Measurements from ENCODE around the gene ZDHHC17.
"Not testable (repeated sequence)": the region's sequence is repeated elsewhere in the genome, so short reads cannot be mapped to it uniquely, and the experiment has no call there.

Gene ZDHHC17, protein sequence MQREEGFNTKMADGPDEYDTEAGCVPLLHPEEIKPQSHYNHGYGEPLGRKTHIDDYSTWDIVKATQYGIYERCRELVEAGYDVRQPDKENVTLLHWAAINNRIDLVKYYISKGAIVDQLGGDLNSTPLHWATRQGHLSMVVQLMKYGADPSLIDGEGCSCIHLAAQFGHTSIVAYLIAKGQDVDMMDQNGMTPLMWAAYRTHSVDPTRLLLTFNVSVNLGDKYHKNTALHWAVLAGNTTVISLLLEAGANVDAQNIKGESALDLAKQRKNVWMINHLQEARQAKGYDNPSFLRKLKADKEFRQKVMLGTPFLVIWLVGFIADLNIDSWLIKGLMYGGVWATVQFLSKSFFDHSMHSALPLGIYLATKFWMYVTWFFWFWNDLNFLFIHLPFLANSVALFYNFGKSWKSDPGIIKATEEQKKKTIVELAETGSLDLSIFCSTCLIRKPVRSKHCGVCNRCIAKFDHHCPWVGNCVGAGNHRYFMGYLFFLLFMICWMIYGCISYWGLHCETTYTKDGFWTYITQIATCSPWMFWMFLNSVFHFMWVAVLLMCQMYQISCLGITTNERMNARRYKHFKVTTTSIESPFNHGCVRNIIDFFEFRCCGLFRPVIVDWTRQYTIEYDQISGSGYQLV

DNA sequence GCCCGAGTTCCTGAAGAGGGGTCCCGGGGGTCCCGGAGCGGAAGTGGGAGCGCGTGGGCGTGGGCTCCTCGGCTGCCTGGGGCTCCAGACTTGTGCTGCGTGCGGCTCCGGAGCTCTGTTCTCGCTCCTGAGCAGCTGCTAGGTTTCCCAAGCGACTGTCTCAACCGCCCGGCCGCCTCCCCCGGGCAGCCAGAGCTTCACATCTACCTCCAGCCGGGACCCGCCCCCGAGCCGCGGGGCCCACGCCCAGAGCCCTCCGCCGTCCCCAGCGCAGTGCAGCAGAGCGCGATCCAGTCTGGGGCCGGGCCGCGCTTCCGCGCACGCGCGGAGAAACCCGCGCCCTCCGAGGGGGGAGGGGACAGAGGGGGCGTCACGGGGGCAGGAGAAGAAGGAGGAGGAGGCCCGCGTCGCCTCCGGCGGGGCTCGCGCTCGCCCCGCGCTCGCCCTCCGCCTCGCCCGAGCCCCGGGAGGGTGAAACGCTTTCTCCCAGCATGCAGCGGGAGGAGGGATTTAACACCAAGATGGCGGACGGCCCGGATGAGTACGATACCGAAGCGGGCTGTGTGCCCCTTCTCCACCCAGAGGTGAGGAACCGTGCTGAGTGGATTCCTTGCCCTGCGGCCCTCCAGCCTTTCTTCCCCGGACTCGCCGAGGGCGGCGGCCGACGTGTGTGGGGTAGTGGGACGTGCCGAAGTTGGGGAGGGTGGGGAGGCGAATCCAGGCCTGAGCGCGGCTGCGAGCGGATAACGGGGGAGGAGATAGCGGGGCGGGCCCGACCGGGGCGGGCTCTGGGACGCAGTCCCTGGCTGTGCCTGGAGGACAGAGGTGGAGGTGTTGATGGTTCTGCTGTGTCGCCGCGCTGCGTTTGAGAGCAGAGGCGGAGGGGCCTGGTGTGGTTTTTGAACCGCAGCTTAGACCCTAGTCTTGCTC, at the start of gene ZDHHC17:
Gene ZDHHC17 (plus strand): TSS at position 370 of the 930 bp plus-strand sequence. CDS start 122 bp downstream, at position 492.
- peak; percentile 96 for DNase-seq (ENCODE audit: low spot score)

DNA sequence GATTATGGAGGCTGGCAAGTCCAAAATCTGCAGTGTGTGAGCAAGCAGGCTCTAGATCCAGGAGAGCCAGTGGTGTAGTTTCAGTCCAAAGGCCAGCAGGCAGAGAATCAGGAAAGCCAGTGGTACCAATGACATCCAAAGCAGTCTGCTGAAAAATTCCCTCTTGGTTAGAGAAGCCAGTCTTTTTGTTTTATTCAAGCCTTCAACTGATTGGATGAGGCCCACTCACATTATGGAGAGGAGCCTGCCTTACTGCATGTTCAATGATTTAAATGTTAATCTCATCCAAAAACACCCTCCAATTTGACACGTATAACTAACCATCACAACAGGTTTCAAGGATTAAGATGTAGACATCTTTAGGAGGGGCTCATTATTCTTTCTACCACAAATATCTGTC, 49.5 kb upstream of the ZDHHC17 start:
- DNase-seq (ENCODE audit: low spot score), result no peak

DNA sequence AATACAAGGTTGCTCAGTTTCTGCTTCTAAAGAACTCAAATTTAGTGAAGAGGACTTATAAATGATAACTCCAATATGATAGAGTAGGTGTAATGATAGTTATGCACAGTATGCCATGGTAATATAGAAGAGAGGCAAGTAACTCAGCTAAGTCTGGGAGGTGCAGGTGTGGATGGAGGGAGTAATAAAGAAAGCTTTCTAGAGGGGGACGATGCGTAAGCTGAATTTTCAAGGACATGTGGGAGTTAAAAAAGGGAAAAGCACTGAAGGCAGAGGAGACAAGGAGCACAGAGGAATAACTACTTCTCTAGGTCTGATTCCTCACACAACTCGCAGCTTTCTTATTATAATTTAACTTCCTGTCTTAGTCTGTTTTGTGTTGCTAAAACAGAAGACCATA, 49.1 kb upstream of the ZDHHC17 start:
- DNase-seq (ENCODE audit: low spot score), result no peak

DNA sequence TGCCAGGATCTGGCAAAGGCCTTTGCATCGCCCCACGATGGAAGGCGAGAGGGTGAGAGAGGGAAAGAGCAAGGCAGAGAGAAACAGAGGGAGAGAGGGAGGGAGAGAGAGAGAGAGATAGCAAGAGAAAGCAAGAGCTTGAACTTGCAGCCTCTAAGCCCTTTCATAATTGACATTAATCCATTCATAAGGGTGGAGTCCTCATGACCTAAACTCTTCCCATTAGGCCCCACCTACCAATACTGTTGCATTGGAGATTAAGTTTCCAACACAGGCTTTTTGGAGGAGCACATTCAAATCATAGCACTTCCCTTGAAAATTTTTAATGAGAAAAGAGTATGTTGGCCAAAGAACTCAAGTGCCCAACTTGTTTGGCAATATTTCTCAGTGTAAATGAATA, 48.6 kb upstream of the ZDHHC17 start:
- DNase-seq (ENCODE audit: low spot score), result no peak

DNA sequence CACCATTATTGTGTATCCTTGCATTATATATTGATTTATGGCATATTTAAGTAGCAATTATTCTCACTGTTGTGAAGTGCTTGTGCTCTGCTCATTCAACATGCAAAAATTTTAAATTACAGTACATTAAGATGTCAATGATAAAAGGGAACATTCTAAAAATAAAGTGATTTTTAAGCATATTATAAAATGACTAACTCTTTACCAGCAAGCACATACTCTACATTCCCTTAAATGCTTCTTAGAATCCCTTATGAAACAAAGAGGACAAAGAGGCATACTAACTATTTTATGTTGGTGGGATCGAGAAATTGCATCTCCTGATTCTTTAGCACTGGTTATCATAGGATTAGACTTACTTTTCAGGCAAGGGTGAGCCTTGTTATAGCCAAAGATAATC, 46.6 kb upstream of the ZDHHC17 start:
- no peak for DNase-seq (ENCODE audit: low spot score)

DNA sequence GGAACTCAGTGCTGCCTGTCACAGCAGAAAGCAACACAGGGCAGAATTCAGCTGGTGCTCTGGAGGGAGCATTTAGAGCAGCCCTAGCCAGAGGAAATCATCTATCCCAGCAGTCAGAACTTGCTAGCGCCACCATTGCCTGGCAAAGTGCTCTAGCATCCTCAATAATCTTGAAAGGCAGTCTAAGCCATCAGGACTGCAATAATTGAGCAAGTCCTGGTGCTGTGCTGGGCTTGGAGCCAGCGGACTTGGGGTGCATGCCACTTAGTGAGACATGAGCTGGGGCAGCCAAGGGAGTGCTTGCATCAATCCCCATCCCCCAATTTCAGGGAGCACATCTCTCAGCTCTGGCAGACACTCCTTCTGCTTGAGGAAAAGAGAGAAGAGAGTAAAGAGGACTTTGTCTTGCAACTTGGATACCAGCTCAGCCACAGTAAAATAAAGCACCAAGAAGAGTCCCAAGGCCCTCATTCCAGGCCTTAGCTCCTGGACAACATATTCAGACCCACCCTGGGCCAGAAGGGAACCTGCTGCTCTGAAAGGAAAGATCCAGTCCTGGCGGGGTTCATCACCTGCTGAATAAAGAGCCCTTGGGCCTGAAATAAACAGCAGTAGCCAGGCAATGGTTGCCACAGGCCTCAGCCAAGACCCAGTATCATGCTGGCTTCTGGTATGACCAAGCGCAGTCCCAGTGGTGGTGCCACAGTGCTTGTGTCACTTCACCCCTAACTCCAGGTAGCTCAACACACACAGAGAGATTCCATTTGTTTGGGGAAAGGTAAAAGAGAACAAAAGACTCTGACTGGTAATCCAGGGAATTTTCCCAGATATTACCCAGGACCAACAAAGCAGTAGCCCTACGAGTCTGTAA, 44.5 kb upstream of the ZDHHC17 start:
- no peak for DNase-seq (ENCODE audit: low spot score)

DNA sequence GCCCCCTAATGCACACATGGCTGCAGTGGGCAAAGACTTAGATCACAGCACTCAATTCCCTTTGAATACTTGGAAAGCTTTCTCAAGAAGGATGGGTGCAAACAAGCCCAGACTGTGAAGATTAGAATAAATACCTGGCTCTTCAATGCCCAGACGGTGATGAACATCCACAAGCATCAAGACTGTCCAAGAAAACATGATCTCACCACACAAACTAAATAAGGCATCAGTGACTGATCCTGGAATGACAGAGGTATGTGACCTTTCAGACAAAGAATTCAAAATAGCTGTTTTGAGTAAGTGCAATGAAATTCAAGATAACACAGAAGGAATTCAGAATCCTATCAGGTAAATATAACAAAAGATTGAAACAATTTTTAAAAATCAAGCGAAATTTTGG, 43.8 kb upstream of the ZDHHC17 start:
- DNase-seq (ENCODE audit: low spot score), result no peak

DNA sequence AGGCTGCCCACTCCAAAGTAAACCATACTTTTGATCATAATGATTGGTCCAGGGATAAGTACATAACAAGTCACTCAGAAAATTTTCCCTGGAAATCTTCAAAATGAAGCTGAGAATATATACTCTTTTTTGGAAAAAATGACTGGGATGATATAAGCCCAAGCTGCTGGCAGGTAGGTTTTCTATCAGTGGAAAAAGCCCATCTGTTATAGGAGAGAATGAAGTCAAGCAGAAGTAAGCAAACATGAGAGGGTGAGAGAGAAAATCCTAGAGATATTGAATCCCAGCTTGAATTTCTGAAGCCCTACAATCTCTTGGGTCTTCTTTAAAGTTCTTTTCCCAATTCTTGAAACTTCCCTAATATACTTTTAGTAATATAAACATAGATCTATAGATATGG, 37.3 kb upstream of the ZDHHC17 start:
- no peak for DNase-seq (ENCODE audit: low spot score)

DNA sequence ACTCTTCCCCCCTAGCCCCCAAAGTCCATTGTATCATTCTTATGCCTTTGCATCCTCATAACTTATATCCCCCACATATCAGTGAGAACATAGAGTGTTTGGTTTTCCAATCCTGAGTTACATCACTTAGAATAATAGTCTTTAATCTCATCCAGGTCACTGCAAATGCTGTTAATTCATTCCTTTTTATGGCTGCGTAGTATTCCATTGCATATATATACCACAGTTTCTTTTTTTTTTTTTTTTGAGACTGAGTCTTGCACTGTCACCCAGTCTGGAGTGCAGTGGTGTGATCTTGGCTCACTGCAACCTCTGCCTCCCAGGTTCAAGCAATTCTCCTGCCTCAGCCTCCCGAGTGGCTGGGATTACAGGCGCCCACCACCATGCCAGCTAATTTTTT, 31.7 kb upstream of the ZDHHC17 start:
- DNase-seq (ENCODE audit: low spot score), result not testable (repeated sequence)

DNA sequence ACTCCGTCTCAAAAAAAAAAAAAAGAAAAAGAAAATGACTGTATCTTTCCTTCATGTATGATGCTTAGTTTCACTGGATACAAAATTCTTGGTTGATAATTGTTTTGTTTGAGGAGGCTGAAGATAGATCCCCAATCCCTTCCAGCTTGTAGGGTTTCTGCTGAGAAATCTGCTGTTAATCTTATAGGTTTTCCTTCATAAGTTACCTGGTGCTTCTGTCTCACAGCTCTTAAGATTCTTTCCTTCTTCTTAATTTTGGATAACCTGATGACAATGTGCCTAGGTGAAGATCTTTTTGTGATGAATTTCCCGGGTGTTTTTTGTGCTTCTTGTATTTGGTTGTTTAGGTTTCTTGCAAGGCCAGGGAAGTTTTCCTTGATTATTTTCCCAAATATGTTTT, 26.2 kb upstream of the ZDHHC17 start:
- DNase-seq (ENCODE audit: low spot score), result not testable (repeated sequence)

DNA sequence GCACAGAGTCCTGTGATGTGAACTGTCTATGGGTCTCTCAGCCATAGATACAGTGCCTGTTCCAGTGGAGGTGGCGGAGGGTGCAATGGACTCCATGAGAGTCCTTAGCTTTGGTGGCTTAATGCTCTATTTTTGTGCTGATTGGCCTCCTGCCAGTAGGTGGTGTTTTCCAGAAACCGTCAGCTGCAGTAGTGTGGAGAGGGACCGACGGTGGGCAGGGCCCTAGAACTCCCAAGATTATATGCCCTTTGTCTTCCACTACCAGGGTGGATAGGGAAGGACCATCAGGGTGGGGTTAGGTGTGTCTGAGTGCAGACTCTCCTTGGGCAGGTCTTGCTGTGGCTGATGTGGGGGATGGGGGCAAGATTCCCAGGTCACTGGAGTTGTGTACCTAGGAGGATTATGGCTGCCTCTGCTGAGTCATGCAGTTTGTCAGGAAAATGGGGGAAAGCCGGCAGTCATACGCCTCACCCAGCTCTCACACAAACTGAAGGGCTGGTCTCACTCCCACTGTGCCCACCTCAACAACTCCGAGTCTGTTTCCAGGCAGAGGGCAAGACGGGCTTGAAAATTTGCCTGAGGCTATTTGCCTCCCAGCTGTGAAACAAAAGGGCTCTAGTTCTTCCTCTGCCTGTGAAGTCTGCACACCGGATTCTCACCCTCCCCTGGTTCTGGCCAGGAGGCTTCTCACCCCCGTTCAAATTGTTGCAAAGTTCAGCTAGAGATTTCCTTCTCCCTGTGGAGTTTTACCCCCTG, 24.9 kb upstream of the ZDHHC17 start:
- no peak for DNase-seq (ENCODE audit: low spot score)

DNA sequence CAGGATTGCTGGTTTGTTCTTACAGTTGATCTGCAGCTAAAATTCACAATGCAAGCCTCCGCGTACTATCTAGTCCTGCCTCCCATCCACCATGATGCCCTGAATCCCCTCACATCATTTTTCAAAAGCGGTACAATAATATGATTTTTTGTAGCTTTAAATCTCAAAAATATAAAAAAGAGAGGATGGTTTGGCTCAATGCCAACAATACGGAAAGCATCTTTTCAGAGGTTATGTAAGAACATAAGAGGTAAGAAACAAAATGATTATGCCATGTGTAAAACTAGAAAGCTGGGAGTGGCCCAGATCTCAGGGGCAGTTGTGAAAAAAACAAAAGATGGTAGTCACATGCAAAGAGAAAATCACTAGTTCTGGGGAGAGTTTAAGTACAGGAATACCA, 24.0 kb upstream of the ZDHHC17 start:
- no peak for DNase-seq (ENCODE audit: low spot score)

DNA sequence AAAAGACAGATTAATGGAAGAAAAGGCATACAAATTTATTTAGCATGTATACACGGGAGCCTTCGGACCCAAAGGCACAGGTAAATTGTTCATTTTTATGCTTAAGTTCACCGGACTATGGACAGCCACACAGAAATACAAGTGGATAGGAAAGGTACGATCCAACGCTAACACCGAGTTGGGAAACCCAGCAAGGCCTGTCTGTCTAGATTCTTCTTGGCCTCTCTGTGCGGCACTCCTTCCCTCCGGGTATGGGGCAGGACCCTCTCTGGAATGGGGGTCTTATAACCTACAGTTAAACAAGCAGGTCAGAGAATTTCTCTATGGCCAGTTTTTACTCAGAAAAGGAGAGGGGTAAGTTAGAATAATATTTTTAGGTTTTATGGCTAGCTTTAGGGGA, 23.4 kb upstream of the ZDHHC17 start:
- DNase-seq (ENCODE audit: low spot score), result no peak

DNA sequence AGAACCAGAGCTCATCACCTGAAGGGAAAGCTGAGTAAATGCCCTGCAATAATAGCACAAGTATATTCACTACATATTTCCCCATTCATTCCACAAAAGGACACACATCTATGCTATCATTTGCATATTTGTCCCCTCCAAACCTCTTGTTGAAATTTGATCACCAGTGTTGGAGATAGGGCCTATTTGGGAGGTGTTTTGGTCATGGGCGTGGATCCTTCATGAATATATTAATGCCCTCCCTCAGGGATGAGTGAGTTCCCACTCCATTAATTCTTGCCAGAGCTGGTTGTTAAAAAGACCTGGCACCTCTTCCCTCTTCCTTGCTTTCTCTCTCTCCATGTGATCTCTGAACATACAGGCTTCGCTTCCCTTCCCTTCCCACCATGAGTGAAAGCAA, 18.6 kb upstream of the ZDHHC17 start:
- no peak for DNase-seq (ENCODE audit: low spot score)

DNA sequence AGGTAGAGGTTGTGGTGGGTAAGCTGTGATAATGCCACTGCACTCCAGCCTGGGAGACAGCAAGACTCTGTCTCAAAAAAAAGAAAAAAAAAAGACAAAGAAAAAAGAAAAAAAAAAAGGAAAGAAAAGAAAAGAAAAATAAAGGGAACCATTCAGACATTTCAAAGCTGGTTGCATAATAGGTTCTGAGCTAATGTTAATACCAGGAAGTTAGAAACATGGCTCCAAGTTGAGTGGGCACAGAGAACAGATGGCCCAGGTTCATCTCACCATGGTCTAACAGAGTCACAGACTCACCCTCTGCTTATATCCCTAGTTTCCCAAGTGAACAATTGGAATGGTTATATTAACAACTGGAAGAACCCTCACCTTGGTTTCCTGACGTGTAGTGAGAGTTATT, 17.4 kb upstream of the ZDHHC17 start:
- no peak for DNase-seq (ENCODE audit: low spot score)

DNA sequence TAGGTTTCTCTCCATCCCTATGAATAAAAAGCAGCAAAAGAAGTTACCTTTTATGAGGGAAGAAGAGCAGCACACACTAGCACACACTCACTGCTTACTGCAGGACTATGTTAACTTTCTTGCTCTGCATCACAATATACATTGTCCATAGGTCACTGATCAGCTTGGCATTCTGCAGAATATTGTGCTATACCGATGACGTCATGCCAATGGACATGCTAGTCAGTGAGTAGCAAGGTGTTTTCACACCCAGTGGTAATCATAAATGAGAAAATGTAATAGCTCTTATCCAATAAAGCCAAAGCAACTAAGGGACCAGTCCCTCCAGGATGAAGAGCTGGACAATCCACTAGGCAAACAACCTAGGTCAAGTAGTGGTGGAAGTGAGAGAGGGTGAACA, 16.7 kb upstream of the ZDHHC17 start:
- DNase-seq (ENCODE audit: low spot score), result no peak

DNA sequence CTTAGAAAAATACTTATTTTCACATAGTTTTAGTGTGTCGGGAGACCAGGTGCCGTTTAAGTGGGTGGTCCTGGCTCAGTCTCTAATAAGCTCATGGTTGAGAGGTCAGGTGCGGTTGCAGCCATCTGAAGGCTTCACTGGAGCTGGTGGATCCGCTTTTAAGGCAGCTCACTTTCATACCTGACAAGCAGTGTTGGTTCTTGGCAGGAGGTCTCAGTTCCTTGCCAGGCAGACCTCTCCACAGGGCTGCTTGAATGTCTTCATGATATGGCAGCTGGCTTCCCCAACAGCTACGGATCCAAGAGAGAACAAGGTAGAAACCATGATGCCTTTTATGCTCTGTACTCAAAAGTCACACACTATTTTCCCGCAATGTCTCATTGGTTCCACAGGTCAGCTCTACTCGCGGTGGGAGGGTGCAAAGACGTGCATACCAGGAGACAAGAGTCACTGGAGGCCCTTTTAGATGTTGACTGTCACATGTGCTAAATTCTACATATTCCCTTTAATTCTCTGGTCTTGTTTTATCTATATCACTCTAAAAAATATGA, 8.0 kb upstream of the ZDHHC17 start:
- no peak for DNase-seq (ENCODE audit: low spot score)

DNA sequence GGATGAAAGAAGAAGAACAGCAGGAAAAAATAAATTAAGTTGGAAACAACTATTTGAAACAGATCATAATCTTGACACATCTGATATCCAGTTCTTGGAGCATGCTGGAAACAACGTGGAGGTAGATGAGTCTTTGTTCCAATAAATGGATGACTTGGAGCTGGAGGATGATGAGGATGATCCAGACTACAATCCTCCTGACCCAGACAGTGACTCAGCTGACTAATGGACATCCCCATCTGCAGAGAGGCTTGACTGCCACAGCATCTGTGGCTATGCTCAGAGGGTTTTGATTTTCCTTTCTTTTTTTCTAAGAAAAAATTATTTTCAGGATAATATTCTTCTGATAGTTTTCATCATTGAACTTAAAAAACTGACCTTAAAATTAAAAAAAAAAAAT, 6.2 kb upstream of the ZDHHC17 start:
- DNase-seq (ENCODE audit: low spot score), result no peak

DNA sequence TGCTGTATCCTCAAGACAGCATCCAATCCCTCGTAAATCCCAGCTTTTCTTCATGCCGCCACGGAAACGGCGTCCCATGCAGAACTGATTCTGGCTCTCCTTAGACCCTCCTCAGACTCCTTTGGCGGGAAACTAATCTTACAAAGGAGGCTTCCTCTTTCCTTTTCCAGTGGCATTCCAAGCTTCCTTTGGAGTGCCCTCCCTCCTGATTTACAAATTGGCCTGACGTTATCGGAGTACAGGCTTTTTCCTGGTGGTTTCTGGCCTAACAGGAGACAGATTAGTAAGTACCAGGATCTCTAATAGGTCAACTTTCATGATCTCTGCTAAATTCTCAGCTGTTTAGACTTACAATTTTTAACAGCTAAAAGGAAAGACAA, 1.3 kb upstream of the ZDHHC17 start:
- DNase-seq (ENCODE audit: low spot score), result no peak

DNA sequence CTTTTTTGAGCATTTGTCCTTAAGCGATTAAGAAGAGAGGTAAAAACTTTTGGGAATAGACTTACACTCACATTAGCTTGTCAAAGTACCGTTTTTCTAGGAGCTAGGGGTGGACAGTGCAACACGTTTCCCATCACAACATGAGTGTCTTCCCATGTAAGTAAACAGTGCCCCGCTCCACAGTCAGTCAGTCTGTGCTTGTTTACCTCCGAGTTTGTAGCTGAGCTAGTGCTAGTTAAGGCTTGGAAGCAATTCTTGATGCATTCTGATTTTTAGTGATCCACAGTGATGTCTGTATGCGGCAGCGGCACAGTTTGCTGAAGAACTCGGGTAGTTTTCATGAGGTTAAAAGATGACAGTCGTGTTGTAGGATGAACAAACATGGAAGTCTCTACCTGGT, 941 bp downstream of the ZDHHC17 start:
- DNase-seq (ENCODE audit: low spot score), result no peak

DNA sequence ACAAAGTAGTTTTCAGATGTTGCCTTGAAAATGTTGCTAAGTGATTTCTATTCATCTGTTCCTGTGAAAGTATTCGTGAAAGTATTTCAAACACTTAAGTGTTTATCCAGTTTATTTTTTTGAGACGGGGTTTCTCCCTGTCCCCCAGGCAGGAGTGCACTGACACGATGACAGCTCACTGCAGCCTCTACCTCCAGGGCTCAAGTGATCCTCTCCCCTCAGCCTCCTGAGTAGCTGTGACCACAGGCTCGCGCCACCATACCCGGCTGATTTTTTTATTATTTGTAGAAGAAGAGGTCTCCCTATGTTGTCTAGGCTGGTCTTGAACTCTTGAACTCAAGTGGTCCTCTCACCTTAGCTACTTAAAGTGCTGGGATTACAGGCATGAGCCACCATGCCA, 1.7 kb downstream of the ZDHHC17 start:
- no peak for DNase-seq (ENCODE audit: low spot score)
